A673 (cell line): ENCODE results near the gene TAS2R19. TPM values are rescaled to one million over a fixed set of nuclear protein-coding genes. Genes with fewer than 3 reads are reported as not detected.

ENCODE experiments used
- BruUV-seq: library from RNA; stranded (reverse); fragments of 400-500 nt; replicated peaks from 2 replicates; lab custom pipeline; 2021; lab: Mats Ljungman, UMichigan
- CTCF ChIA-PET: fragments of 300-600 bp; sonication (Branson Sonifier 250); formaldehyde crosslinking; loops from one replicate; lab custom pipeline; 2022; ENCODE audit warnings: antibody characterized with exemption; lab: Charles Lee
- POLR2A ChIA-PET: fragments of 300-600 bp; sonication (Branson Sonifier 250); formaldehyde crosslinking; loops from one replicate; lab custom pipeline; 2022; ENCODE audit warnings: antibody characterized with exemption; ENCODE audit not compliant: low non-redundant PET; lab: Charles Lee
- DNase-seq: peaks from one replicate; pipeline ENCODE4 v3.0.0-alpha.2; 2015; ENCODE audit warnings: low spot score
- H3K27ac ChIP-seq: fragments of 200-600 bp; sonication (generic); 2 replicates; pipeline ENCODE4 v1.5.1; 2016; ENCODE audit warnings: mixed run types, low read depth, mild to moderate bottlenecking, mixed read lengths, antibody characterized with exemption, low read length; ENCODE audit not compliant: poor library complexity, severe bottlenecking
- H3K27me3 ChIP-seq: fragments of 200-600 bp; sonication (generic); replicated peaks from 2 replicates; pipeline ENCODE4 v1.6.1; 2017; ENCODE audit warnings: mixed run types, low read depth, mild to moderate bottlenecking, mixed read lengths, antibody characterized with exemption, low read length; ENCODE audit not compliant: insufficient read depth, poor library complexity
- H3K36me3 ChIP-seq: fragments of 200-600 bp; sonication (generic); 2 replicates; pipeline ENCODE4 v1.6.1; 2016; ENCODE audit warnings: mixed run types, mild to moderate bottlenecking, mixed read lengths, antibody characterized with exemption, low read length; ENCODE audit not compliant: insufficient read depth, poor library complexity, severe bottlenecking
- H3K4me1 ChIP-seq: fragments of 200-600 bp; sonication (generic); 2 replicates; pipeline ENCODE4 v1.6.1; 2017; ENCODE audit warnings: mixed run types, mild to moderate bottlenecking, mixed read lengths, antibody characterized with exemption, low read length; ENCODE audit not compliant: insufficient read depth, poor library complexity, severe bottlenecking
- H3K4me3 ChIP-seq: fragments of 200-600 bp; sonication (generic); 2 replicates; pipeline ENCODE4 v1.5.1; 2016; ENCODE audit warnings: low read depth, mixed run types, mild to moderate bottlenecking, mixed read lengths, low read length; ENCODE audit not compliant: poor library complexity, severe bottlenecking
- H3K9me3 ChIP-seq: fragments of 200-600 bp; sonication (generic); 2 replicates; pipeline ENCODE4 v1.6.1; 2016; ENCODE audit warnings: mixed run types, low read depth, mild to moderate bottlenecking, mixed read lengths, antibody characterized with exemption, low read length; ENCODE audit not compliant: poor library complexity, severe bottlenecking
- EZH2 ChIP-seq: fragments of 200-600 bp; sonication (generic); IDR thresholded peaks from 2 replicates; pipeline ENCODE4 v1.6.1; 2017; ENCODE audit warnings: borderline replicate concordance, low read depth, mild to moderate bottlenecking, mixed read lengths, antibody characterized with exemption, low read length; ENCODE audit not compliant: poor library complexity, severe bottlenecking
- intact Hi-C: fragments of 100-400 bp; cut with micrococcal nuclease; formaldehyde crosslinking; loops from one replicate; pipeline ENCODE4 v1.10.0; 2022; ENCODE audit not compliant: unreplicated experiment
- total RNA-seq: library from RNA; stranded (reverse); gene quantifications from 2 replicates; pipeline ENCODE4 v1.2.3, GENCODE V29; 2021
- TF ChIP-seq, protein P1 (sequence below): fragments of 300-800, 200-600 bp; sonication (generic); conservative IDR thresholded peaks from 2 replicates; pipeline ENCODE4 v1.5.1; 2017; ENCODE audit warnings: low read depth, mild to moderate bottlenecking, antibody characterized with exemption, low read length, moderate library complexity, mixed read lengths

Gene TAS2R19
- total RNA-seq, 1 experiment from 2014 or later, result 5.2 TPM

DNA sequence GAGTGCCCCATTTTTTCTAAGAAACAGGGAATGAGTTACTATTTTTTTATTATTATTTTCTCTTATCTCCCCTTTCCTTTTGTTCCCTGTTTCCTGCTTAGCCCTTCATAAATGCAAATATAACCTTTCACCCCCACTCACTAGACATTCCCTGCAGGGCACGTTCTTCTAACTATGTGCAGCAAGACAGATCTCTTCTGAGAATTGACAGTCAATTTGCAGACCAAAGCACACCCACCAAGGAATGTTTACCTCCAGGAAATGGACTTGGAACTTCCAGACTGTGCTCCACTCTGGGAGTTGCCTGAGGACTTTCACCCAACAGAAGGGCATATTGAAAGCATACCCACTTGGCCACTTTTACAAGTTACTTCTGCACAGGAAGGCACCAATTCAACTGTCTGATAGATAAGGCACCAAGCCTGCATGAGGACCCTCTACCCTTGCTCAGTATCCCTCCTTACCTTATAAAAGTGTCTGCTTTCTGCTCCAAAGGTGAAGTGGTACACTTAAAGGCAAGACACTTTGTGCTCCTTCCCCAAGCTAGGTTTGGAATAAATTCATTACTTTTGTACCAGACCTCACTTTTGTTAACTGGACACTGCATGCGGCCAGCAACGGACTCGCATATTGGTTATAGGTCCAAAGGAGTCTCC, 6.5 kb downstream of the TAS2R19 start:
- ChIA-PET POLR2A (no interaction called here), CTCF (no interaction called here)
- no peak for TF ChIP-seq EZH2
- TF ChIP-seq, protein P1, sequence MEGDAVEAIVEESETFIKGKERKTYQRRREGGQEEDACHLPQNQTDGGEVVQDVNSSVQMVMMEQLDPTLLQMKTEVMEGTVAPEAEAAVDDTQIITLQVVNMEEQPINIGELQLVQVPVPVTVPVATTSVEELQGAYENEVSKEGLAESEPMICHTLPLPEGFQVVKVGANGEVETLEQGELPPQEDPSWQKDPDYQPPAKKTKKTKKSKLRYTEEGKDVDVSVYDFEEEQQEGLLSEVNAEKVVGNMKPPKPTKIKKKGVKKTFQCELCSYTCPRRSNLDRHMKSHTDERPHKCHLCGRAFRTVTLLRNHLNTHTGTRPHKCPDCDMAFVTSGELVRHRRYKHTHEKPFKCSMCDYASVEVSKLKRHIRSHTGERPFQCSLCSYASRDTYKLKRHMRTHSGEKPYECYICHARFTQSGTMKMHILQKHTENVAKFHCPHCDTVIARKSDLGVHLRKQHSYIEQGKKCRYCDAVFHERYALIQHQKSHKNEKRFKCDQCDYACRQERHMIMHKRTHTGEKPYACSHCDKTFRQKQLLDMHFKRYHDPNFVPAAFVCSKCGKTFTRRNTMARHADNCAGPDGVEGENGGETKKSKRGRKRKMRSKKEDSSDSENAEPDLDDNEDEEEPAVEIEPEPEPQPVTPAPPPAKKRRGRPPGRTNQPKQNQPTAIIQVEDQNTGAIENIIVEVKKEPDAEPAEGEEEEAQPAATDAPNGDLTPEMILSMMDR, result no peak
- Histone ChIP-seq H3K4me3 (no peak overlapping the region), H3K4me1 (no peaks in the 10 kb centered on the region), H3K27ac (no peak overlapping the region), H3K9me3 (no peaks in the 10 kb centered on the region), H3K36me3 (no peaks in the 10 kb centered on the region), H3K27me3 (no peaks in the 10 kb centered on the region)
- intact Hi-C loops, result no loop called here
- no TSS peak for BruUV-seq
- DNase-seq, result no peak

DNA sequence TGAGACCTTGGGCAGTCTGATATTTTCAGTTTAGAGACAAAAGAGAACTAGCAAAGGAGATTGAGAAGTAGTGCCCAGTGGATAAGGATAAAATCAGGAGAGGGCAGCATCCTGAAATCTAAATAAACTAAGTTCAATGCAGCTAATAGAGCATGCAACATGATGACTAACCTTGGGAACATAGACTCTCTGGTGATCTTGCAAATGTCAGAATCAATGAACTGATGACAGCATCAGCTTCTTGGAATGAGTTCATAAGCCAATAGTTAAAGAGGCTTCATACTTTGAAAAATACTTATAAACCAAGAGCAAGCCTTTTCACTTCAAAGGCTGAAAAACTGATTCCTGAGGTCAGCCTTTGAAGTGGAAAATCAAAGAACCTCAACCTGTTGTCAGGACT, 8.2 kb downstream of the TAS2R19 start:
- Histone ChIP-seq H3K4me1 (no peaks in the 10 kb centered on the region), H3K4me3 (no peak overlapping the region), H3K36me3 (no peaks in the 10 kb centered on the region), H3K27ac (no peak overlapping the region), H3K9me3 (no peaks in the 10 kb centered on the region), H3K27me3 (no peaks in the 10 kb centered on the region)
- no peak for DNase-seq
- CTCF ChIA-PET, result no interaction called here
- no TSS peak for BruUV-seq
- POLR2A ChIA-PET, result no interaction called here
- TF ChIP-seq, protein P1, result no peak
- no peak for TF ChIP-seq EZH2
- intact Hi-C loops, result no loop called here

DNA sequence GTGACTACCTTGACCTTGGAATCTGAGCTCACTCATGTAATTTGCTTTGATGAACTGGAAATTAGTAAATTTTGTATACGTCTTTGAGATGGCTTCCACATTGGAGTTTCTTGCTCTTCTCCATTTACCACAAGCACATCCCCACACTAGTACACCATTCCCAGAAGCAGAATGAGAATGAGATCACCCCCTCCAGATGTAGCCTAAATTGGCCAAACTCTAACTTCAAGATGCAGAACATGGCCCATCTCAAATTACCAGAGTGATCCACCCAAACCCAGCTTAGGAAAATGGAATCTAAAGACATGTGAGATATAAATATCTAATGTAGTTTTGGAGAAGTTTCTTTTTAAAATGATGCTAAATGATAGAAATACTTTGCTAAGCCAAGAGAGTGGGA, 14.8 kb downstream of the TAS2R19 start:
- BruUV-seq, result no TSS peak
- POLR2A ChIA-PET, result no interaction called here
- TF ChIP-seq, protein P1, result no peak
- H3K27me3 ChIP-seq, result no peaks in the 10 kb centered on the region
- no peak overlapping the region for H3K4me3 ChIP-seq
- no peak overlapping the region for H3K27ac ChIP-seq
- intact Hi-C loops, result no loop called here
- DNase-seq, result no peak
- H3K36me3 ChIP-seq, result no peaks in the 10 kb centered on the region
- H3K4me1 ChIP-seq, result no peaks in the 10 kb centered on the region
- CTCF ChIA-PET, result no interaction called here
- no peaks in the 10 kb centered on the region for H3K9me3 ChIP-seq
